Activated CD8-positive, alpha-beta memory T cell treated with anti-CD3 and anti-CD28 coated beads, Interleukin-2, amount 50 U/mL, for 48 hours (primary cell): Measurements from ENCODE around the gene CSGALNACT2.
A peak's percentile ranks its signal among the peaks of the same experiment; 100 is the strongest.

ENCODE experiments used
- DNase-seq: peaks from one replicate; pipeline ENCODE4 v3.0.0-alpha.2; 2020

The CSGALNACT2 gene

DNA sequence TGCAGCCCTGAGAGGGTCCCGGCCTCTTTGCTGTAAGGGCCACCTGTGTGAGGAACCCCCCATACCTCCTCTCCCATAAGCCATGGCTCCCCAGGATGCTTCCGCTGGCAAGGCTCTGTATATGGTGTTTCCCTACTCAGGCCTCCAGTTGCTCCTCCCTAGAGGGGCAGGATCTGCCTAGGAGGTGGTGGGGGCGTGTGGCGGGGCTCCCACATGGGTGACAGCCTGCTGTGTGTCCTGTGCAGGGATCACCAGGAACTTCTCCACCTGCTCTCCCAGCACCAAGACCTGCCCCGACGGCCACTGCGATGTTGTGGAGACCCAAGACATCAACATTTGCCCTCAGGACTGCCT lies 25.7 kb upstream of the CSGALNACT2 start:
- DNase-seq: no peak

DNA sequence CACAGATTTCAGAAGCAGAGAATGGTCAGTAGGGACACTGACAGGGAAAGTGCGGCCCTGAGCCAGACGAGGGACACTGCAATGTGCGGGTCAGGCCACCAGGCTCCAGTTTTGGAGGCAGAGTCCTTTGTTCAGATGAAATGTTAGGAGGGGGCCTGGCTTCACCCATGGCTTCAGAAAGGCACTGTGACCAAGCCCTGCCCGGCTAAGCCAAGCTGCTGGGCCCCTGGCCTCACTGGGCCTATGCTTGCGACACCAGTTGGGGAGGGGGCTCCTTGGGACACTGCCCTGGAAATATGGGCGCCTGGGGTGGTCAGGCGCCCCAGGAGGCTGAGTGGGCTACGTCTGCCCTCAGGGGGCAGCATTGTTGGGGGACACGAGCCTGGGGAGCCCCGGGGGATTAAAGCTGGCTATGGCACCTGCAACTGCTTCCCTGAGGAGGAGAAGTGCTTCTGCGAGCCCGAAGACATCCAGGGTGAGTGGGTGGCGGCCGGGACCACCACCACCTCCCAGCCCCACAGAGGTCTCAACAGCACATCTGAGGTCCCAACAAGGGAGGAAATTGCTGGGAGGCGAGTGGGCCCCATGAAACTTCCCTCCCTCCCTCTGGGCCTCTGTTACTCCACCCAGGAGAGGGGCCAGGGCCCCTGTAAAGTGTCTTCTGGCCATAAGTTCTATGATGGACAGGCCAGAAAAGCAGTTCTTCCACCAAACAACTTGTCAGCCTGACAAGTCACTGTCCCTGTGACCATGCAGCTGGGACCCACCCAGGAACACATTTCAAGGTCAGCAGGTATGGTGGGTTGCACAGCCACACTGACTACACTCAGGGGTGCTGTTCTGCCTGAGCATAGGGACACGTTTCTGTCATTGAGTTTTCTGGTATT lies 24.8 kb upstream of the CSGALNACT2 start:
- no peak for DNase-seq

DNA sequence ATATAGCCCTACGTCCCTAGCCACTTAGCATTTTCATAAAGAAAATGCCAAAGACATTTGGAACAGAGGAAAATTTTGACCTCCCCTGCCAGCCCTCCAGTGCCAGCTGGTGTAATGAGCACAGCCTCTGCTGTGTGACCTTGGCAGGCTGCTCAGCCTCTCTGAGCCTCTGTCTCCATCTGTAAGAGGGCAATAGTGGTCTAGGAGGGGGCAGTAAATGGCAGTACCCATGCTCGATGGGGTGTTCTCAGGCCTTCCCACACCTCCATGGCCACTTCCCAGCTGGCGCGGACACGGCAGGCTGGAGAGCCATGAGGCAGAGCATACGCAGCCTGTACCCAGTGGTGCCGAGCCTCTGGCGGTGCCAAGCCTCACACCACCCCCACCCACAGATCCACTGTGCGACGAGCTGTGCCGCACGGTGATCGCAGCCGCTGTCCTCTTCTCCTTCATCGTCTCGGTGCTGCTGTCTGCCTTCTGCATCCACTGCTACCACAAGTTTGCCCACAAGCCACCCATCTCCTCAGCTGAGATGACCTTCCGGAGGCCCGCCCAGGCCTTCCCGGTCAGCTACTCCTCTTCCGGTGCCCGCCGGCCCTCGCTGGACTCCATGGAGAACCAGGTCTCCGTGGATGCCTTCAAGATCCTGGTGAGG lies 24.0 kb upstream of the CSGALNACT2 start:
- DNase-seq: no peak

DNA sequence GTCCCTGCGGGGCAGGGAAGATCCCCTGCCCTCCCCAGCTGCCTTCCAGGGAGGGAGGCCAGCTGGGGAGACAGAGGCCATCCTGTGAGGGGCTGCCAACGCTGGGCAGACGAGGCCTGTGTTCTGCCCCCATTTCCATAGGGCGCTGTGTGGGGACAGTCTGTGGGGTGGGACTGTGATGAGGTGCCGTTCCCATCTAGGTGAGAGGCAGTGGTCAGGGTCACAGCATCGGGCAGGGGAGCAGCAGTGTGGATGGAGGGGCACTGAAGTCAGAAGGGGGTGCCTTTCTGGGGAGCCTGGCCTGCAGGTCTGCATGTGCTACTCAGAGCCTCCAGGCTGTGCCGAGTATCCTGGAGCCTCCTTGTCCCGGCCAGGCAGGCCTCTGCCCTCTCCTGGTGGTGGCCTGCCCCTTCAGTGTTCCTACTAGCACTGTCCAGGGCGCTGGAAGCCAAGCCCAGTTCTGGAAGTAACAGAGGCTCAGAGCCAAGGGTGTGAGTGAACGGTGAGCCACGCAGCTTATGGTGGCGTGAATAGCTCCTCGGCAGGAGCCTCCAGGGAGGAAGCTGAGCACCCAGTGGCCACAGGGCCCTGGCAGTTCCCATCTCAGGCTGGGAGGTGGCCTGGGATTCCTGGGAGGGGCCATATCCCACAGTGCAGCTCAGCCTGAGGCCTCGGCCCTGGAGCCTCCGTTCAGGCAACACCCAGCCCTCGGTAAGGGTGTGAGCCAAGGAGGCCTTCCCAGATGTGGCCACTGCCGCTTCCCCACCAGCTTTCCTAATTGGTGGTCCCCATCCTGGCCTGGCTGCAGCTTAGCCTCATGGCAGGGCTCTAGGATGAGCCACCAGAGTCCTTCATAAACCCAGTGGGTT lies 23.3 kb upstream of the CSGALNACT2 start:
- no peak for DNase-seq

DNA sequence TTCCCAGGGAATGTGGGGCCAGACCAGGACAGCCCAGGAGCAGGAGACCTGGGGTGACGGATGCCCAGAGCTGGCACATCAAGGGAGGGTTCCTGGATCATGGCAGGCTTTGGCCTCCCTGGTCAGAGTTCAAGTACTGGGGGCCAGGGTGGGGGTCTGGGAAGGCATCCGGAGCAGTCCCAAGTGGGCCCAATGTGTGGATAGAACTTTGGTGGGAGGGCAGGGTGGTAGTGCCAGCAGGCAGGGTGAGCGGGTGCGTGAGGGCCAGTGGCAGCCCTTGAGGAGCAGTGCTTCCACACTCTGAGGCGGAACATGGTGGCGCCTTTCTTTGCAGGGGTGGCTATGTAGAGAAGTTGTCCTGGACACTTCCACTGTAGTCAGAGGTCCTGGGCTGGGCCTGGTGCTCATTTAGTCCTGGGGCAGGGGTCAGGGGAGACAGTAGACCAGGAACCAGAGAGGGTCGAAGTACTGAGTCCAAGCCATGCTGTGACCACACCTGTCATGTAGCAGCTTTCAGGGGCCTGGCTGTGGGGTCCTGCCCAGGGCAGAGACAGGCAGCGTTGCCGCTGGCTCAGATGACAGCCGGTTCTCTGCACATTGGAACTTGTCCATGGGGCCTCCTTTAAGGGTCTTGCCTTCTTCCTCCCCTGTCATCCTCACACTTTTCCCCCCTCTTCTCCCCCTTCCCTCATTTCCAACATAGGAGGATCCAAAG lies 22.2 kb upstream of the CSGALNACT2 start:
- DNase-seq: no peak

DNA sequence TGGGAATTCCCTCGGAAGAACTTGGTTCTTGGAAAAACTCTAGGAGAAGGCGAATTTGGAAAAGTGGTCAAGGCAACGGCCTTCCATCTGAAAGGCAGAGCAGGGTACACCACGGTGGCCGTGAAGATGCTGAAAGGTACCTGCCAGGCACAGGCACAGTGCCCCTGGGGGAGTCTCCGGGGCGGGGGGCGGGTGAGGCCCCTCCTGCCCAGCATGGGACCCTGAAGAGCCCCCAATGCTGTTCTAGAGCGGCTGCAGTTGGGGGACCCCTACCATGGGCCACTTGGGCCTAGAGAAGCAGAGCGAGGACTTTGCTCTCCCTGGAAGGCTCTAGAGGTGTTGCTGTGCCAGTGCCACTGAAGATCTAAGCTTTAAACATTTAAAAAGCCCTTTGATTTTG lies 21.6 kb upstream of the CSGALNACT2 start:
- DNase-seq: no peak

DNA sequence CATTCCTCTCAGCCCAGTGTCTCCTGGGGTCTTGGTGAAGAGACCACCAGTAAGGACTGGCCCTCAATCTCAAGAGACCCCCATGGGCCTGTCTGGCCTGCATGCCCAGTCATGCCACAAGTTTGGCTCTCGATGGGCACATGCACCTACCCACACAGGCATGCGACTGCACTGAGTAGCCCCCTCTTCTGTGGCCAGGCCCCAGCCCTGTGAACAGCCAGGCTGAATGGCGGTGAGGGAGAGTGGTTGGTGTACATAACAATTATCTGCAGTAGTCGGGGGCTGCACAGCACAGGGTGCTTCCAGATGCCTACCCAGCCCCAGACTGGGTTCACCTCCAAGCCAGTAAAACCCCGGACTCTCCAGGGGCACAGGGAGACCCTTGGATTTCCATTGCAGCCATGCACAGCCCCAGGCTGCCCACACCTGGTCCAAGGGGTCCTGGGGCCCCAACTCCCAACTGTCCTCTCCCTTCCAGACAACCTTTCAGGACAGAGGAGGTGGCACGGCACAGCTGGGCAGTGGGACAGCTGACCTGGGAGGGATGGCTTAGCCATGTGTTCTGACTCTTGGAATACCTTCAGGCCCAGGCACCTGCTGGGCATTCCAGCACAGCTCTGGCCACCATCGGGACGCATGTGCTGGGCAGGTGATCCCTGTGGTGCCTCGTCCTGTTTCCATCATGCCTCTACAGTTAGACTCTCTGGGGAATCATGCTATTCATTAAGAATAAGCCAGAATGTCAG lies 21.0 kb upstream of the CSGALNACT2 start:
- no peak for DNase-seq

DNA sequence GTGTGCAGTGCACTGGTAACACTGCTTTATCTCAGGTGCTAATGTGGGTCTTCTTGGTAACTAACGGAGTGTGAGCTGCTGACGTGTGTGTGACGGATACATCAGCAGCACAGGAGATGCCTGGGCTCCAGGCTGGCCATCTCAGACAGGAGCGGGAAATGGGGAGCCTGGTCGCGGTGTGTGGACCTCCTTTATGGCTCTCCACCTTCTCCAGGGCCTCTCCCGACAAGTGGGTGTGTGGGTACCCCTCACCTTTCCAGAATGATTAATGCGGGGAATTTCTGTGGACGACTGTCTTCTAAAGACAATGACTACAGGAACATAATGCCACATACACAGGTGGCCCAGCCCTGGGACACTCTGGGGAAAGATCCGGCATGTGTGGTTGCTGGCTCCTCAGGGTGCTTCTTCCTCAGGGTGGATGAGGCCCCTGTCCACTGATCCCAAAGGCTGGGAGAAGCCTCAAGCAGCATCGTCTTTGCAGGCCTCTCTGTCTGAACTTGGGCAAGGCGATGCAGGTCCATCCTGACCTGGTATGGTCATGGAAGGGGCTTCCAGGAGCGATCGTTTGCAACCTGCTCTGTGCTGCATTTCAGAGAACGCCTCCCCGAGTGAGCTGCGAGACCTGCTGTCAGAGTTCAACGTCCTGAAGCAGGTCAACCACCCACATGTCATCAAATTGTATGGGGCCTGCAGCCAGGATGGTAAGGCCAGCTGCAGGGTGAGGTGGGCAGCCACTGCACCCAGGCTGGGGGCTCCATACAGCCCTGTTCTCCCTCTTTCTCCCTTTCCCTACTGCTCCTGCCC lies 20.3 kb upstream of the CSGALNACT2 start:
- DNase-seq: no peak

DNA sequence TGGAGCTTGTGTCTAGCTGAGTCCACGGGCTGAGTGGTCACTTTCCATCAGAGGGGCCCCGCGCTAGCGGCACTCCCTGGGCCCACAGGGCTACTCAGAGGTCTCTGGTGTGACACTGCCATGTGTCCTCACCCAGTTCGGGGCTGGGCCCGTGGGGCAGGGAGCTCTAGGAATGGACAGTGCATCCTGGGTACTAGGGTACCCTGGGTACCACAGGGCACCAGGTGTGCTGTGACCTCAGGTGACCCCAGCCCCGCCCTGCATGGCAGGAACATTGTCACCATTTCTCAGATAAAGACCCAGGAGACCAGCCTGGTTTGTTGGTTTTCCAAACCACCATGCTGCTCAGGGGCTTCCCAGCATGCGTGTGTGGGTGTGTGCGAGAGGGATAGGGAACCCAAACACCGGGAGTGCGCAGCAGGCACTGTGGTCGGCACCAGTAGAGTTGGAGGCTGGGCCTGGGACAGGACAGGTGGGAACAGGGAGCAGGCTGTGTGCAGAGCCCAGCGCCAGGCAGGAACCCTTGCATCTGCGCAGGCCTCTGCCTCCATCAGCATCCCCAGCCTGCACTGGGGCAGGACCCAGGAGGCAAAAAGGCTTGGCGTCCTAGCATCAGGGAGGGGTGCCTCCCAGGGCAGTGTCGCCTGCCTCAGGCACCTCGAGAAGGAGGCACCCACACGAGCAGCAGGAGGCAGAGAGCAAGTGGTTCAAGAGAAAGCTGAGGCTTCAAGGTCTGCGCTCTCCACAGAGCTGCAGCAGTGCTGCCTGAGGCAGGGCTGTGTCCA lies 19.4 kb upstream of the CSGALNACT2 start:
- DNase-seq: no peak

DNA sequence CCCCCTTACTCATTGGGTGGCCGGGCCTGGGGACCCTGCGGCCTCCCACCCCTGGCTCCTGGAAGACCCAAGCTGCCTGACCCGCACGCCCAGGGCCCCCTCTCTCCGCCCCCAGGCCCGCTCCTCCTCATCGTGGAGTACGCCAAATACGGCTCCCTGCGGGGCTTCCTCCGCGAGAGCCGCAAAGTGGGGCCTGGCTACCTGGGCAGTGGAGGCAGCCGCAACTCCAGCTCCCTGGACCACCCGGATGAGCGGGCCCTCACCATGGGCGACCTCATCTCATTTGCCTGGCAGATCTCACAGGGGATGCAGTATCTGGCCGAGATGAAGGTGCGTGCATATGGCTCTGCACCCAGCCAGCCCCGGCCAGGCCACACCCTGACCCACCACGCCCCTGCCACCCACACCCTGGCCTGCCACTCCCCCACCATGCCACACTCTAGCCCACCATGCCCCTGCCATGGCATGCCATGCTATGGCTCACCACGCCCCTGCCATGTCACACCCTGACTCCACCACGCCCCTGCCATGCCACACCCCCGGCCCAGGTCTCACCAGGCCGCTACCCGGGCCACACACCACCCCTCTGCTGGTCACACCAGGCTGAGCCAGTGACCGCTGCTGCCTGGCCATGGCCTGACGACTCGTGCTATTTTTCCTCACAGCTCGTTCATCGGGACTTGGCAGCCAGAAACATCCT lies 18.7 kb upstream of the CSGALNACT2 start:
- DNase-seq: no peak

DNA sequence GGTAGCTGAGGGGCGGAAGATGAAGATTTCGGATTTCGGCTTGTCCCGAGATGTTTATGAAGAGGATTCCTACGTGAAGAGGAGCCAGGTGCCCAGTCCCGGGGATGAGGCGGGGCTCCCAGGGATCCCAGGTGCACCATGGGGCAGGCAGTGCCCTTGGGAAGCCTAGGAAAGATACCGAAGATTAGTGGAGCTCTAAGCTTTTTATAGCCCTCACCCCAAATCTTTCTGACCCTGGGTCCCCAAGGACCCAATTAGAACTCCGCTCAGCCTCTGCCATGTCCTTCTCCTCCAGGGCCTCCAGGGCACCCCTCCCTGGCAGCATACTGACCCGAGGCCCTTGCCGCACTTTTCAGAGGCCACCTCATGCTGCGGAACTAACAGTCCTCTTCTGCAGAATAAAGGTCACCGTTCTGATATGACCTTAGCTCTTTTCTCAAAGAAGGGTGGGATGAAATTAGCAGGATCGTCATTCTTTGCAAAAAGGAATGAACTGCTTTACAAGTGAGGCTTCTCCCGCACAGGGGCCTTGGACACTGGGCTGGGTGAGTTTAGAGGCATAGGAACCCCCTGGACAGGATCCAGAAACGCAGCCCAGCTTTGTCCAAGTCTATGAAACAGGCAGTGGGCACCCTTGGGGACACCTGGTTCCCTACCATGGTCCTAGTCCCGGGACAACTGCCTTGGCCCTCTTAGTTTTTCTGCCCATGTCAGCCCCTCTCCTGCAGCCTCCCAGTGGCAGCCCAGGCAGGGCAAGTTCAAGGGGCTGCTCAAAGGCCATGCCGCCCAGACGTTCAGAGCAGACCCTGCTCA lies 17.9 kb upstream of the CSGALNACT2 start:
- peak; percentile 64 for DNase-seq

DNA sequence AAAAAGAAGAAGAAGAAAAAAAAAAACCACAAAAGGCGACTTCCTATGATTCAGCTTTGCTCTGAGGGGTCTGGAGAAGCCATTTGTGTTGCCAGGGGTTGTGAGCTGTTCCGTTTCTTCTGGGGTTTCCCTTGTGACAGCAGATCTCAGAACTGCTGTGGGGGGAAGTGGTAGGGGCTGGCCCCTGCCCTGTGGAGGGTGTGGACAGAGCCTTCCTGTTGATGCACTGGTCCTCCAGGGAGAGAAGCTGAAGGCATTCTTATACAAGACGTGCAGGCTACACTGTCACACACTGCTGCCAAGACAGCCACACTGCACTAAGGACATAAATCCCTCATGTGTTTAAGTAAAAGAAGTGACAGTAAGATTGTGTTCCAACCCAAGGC lies 17.3 kb upstream of the CSGALNACT2 start:
- DNase-seq: peak; percentile 80

DNA sequence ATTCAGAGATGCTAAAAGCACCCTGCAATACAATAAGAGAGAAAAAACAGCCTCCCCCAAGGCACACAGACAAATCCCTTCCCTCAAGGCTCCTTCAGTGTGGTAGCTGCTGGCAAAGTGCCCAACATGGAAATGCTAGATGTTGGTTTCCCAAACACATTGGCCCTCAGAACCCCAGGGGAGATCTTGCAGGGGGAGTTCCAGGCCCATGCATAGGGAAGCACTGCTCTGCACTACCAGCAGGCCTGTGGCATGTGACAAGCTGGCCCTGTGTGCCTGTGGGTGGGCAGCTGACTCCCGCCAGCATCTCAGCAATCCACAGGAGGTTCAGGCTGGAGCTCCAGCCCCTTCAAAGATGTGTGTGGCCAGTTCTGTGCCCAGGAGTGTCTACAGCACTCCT lies 16.8 kb upstream of the CSGALNACT2 start:
- peak; percentile 54 for DNase-seq

DNA sequence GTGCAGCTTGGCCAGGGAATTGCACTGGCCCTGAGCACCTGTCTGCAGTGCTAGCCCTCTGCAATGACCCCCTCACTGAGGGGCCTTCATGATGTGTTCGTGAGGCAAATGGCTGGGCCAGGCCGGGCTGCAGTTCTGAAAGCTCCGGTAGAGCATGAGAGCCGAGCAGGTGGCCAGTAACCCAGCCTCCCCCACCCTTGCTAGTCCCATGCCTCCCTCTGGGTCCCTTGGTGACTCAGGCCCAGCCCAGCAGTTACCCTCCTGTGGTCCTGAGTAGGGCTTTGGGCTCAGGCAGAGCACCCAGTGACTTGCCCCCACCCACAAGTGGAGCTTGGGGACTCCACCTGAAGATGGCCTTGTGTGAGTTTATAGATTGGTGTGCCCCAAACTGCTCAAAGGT lies 16.1 kb upstream of the CSGALNACT2 start:
- peak; percentile 52 for DNase-seq

DNA sequence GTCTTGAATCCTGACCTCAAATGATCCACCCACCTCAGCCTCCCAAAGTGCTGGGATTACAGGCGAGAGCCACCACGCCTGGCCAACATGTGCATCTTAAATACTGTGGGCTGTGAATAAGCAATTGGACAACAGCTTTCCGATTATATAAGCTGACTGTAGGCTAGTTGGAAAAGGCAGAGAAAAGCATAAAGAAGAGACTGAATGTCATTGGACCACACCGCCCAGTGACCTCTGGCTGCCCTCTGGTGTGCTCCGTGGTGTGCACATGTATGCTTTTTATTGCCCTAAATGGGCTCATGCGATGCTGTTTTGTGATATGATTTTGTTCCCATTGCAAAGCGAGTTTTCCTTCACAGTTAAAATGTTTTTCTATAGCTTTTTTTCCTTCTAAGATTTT lies 15.4 kb upstream of the CSGALNACT2 start:
- peak; percentile 23 for DNase-seq

DNA sequence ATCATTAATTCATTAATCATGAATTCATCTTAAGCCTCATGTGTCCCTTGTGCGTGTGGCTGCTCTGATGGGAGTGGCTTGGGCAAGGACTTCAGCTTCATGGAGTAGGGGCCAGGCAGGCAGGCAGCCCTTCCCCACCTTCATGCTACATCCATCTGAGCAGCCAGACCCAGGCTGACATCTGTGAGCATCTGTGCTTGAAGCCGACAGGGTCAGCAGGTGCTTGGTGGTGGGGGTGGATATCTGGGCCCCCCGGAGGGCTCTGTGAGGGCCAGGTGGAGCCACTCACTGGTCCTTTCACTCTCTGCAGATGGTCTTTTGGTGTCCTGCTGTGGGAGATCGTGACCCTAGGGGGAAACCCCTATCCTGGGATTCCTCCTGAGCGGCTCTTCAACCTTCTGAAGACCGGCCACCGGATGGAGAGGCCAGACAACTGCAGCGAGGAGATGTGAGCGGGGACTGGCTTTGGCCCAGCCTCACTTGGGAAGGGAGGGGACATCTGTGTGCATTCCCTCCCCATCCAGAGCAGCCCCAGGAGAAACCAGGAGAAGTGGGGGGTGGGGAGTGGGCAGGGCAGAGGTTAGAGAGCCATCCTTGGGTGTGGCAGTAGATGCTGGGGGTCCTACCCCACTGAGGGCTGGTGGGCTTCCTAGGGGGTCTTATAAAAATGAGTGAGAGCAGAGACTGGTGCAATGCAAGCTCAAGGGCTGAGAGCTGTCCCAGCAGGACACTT lies 14.7 kb upstream of the CSGALNACT2 start:
- DNase-seq: peak; percentile 45

DNA sequence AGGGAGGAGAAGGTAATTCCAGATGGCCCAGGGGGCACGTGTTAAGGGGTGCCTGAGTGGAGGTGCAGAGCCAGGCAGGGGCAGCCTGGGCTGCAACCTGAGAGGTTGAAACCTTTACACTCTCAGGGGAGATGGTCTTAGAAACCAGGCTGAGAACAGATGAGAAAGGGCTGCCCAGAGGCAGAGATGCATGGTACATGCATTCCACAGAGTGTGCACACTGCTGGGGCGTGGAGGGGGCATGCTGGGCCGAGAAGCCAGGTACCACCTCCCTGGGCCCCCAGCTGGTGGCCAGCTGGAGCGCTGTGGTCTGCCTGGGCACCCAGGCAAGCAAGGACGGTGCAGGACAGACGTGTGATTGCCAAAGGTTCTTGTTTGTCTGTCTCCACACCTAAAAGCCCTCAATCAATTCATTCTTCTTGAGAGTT lies 14.1 kb upstream of the CSGALNACT2 start:
- DNase-seq: peak; percentile 42
